Pulmonary artery endothelial cell (primary cell): ENCODE measurements around the gene LY6G5C. TPM values are rescaled to one million over a fixed set of nuclear protein-coding genes. Genes with fewer than 3 reads are reported as not detected.

Experiments used
- DNase-seq: peaks from one replicate; pipeline ENCODE4 v3.0.0-alpha.2; 2011; ENCODE audit warnings: low read depth, low spot score
- total RNA-seq: library from RNA; depleted of rRNA; stranded (reverse); fragments of >200 nt; gene quantifications from 2 replicates; pipeline ENCODE4 v1.2.3, GENCODE V29; 2014

The LY6G5C gene
- total RNA-seq, 1 donor from 2014 or later: 0.86 TPM

DNA sequence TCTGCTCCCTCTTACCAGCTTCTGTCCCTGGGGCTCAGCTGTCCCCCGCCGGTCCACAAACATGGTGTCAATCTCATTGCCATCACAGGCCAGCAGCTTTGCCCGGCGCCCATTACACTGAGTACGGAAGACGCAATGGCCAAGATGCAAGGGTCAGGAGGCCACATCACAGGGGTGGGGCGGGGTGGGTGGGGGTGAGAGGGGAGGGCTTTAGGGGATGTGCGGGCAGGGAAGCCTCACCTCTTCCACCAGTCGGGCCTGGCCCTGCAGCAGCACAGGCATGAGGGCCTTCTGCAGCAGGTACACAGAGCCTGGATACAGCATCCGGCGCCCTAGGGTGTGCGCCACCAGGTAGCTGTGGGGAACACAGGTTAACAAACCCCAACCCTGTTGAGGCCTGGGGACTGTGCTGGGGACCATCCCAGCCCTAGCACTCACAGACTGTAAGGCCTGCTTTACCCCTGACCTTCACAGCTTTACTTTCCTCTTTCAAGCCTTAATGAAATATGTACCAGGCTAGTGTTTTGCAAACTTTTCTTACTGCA is 10.8 kb upstream of the LY6G5C start:
- no peak for DNase-seq

DNA sequence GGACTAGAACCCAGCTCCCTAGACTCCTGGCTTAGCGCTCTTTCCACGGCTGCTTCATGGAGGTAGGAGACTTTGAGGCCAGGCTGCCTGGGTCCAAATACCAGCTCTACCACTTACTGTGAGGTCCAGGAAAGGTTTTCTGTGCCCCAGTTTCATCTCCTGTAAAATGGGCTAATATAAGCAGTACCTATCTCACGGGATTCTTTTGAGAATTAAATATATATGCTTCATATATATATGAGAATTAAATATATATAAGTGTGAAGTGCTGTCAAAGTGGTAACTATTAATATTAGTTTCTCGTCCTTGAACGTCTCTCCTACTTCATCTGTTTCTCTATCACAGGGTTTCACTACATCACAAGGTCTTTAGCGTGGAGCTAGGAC is 10.2 kb upstream of the LY6G5C start:
- DNase-seq: no peak

DNA sequence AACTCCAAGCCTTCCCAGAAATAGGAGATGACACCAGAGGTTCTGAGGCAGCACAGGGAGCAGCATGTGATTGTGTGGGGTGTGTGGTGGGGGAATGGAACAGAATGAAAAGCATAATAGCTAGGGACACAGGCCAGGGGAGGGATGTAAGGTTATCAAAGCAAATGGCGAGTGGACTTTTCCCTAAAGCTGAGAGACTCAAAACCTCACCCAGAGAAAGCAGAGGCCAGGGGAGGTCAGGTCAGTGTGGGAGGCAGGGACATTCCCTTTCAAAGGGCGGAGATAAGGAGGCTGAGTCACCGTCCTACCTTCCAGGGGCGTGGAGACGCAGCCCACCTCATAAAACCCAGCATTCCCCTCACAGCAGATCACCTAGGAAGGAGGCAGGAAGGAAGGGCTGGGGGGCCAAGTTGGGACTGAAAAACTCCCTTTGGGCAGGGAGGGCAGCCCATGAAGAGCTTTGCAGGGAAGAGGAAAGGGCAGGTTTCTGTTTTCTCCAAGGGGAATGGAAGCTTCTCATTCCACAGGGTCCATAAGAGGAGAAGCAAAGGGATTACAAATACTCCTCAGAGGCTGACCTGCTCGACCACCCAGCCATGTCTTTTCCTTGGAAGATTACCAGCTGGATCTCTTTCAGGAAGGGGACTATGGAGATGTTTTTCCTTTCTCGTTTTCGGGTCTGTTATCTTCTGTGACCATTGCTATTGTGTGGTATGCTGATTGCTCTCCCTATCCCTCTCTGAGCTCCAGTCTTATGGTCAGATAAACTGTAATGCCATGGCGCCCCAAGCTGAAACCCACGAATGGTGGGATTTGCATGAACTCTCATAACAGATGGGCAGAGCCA is 9.6 kb upstream of the LY6G5C start:
- no peak for DNase-seq

DNA sequence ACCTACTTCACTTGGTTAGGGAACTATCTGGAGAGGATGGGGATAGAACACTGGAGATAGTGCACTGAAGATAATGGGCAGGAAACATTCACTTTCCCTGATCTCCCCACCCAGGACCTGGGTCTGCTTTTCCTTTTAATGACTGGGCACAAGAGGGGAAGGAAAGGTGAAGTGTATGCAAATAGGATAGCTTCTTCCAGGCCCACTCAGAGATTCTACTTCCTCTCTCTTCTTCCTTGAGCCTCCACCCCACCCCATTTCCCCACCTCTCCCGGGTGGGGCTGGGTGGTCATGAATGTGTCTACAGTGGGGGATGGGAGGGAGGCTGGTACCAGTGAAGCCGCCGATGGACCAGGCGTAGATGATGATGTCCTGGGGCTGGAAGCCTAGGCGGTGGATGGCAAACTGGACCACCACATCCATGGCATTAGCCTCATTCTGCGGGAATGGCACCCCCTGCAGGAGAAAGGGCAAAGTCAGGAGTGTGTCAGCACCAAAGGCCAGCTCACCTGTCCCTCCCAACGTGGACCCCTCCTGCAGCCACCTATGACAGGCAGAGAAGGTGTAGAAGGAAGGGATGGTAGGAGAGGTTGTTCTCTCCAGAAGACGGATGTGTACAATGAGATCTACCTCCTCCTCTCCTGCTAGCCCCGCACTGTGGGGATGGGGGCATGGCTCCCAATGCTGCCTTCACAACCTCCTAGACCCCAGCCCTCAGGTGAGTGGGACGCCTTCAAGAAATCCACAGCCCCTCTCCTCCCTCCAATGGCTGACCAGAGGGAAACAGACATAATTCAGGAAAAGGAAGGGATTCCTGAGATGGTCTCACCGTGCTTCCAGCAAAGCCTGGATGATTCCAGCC is 8.6 kb upstream of the LY6G5C start:
- no peak for DNase-seq

DNA sequence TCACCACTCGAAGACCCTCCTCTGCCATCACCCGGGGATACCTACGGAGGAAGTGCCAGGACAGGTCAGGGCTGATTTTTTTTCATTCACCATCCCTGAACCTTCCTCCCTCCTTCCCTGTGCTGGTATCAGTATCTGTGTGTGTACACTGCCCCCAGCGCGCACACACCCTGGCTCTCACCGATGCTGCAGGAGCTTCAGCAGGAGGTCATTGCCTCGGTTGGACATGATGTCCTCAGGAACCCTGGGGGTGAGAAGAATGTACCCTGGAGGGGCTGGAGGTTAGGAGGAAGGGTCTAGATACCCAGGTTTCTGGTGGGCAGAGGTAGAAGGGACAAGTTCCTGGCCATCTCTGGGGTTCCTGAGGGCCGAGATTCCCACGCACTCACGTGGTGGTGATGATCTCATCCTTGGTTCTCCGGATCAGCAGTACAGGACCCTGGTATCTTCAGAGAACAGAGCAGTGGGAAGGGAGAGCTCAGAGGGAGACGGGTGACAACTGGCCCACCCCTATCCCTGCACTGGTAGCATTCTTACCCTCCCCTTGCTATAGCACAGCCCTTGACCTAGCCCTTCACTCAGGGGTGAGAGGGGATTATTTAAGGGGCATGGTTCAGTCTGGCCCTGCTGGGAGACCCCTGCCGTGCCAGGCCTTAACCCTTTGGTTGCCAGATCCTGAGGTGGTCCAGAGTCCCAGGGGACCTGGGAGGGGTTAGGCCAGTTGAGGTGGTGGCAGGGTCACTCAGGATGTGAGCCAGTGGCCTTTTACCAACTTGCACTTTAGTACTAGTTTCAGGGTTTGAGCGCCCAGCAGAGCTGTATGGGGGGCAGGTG is 7.2 kb upstream of the LY6G5C start:
- no peak for DNase-seq

DNA sequence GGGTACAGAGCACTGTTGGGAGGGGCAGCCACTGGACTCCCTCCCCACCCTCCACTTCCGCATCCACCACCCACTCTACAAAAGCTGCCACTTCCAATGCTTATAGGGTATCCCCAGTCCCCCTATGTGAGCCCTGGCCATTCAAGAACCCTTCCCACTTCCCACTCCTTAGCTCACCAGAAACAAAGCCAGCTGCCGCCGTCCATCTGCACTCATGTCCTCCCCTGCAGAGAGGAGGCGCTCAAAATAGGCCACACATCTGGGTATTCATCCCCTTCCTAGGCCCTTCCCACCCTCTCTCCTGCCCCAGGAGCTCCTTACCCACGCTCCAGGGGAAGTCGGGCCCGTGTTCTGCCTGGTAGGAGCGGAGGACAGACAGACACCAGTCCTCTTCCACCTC is 6.5 kb upstream of the LY6G5C start:
- no peak for DNase-seq

DNA sequence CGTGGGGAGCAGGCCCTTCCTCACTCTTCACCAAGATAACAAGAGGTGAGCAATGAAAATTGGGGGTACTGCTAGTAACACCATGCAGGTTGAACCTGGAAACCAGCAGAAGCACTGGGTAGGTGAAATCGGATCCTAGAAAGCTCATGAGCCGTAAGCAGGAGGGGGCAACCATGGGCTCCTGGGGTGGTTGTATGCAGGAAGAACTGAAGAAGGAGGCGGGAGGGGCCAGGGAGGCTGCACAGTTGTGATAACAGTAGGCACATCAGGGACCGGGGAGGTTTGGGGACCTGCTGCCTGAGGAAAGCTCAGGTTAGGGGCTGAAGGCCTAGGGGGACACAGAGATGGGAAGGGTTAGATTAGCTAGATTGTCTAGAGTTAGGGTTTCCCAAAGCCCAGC is 5.6 kb upstream of the LY6G5C start:
- DNase-seq: no peak

DNA sequence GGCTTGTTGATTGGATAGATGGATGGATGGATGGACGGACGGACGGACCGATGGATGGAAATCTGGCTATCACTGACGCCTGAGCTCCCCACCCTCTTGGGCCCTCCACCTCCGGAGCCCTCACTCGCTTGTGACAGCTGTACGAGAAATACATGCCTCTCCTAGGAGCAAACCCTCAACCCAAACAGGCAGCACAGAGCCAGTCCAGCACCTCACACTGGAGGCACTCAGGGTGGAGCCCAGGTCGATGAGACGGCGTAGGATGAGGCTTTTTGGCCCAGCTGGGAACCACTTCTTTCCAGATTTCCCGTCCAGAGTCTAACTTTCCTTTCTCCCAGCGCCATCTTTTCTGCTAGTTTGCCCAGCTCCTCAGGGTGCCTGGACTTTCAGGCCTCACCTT is 2.7 kb upstream of the LY6G5C start:
- no peak for DNase-seq

DNA sequence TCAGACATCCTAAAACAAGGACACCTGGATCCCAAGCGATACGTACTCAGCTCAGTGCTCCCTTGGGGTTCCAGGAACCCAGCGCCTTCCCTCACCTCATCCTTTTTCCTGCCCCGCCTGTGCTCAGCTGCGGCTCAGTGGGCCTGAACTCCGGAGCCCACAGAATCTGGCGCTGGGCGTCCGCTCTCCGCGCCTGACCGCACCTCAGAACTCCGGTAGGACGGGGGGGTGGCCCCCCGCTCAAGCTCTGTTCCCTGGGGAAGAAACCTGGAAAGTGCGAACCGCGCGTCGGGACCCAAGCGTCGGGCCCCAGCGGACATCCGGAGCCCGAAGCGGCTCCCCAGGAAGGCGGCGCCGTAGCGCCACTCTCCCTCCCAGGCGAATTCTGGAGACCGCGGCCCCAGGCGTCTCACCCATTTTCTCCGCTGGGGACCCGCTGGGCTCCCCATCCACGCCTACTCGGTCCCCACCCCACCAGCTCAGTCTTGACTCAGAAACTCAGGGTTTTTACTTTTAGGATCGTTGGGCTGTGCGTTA is 336 bp upstream of the LY6G5C start:
- DNase-seq: no peak

DNA sequence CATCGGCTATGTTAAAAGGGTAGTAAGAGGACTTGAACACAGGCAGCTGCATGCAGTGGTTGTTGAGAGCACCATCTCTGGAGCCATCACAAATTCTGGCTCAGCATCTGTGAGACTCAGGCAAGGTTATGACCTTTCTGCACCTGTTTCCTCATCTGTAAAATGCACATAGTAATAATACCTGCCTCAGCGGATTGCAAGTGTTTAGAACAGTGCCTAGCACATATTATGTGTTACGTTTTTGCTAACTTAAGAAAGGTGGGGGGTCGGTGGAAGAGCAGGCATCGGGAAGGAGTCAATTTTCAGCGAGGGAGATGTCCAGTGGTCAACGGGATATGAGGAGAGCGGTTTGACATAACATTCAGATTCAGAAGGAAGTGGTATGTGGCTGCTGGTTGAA is 2.9 kb downstream of the LY6G5C start:
- DNase-seq: no peak

DNA sequence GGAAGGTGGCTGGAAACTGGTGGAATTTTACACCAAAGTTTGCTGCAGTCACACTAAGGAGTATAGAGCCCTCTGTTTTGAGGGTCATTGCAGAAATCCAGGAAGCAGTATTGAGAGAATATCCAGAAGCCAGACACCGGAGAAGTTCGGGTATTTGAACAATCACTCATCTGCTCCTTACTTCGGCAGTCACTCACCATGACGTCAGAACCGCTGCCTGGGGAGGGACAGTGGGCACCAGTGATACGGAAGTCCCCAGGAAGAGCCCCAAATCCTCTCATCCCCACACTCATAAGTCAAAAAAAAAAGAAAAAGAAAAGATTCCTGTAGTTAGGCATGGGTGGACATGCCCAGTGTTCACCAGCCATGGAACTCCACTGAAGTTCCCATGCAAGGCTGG is 4.0 kb downstream of the LY6G5C start:
- no peak for DNase-seq

DNA sequence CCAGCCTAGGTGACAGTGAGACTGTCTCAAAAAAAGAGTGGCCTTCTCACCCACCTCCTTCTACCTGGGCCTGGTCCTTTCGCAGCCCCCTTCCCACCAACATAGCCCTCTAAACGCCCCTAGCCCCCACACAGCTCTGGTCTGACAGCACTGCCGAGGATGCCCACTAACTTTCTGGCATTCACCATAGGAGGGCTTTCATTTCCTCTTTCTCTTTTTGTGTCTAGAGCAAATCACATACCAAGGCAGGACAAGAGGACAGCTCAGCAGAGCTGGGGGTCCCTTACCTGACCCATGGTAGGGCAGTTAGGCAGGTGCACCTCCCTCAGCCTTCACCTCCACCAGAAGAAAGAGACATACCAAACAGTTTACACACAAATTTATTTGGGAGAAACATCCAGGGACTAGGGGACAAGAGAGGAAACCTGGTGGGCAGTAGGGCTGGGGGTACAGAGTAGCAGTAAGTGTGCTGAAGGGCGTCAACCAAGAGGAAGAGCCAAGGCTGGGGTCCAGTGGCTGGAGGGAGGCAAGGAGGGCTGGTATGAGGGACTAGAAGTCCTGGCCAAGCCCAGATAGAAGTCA is 4.5 kb downstream of the LY6G5C start:
- no peak for DNase-seq

DNA sequence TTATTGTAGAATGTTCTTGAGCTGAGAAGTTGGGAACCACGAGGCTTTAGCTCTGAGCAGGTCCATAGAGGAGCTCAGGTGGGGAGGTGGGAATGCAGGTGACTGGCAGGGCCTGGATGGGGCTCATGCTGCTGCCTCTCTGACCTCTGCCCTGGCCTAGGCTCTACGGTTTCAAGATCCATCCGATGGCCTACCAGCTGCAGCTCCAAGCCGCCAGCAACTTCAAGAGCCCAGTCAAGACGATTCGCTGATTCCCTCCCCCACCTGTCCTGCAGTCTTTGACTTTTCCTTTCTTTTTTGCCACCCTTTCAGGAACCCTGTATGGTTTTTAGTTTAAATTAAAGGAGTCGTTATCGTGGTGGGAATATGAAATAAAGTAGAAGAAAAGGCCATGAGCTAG is 11.2 kb downstream of the LY6G5C start, which contains the start of gene LY6G5B:
Gene LY6G5B, plus strand, starts transcription at position 301 of the 400 bp plus-strand sequence. CDS start 975 bp downstream, outside the sequence.
- DNase-seq: no peak

DNA sequence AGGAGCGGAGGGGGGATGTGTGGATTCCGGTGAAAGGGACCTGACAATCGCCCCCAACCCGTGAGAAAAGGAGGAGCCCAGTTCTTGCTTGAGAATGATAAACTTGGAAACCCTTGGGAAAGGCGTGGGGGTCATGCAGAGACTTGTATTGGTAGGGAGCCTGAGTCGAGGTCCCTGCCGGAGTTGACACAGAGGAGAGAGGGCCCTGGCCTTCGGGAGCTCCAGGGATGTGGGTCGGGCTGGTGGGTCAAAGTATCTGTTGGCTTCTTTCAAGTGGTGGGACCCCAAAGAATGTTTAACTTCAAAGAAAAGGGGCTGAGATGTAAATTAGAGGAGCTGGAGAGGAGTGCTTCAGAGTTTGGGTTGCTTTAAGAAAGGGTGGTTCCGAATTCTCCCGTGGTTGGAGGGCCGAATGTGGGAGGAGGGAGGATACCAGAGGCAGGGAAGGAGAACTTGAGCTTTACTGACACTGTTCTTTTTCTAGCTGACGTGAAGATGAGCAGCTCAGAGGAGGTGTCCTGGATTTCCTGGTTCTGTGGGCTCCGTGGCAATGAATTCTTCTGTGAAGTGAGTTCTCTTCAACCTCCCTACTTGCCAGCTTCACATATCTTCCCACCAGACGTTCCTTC is 14.4 kb downstream of the LY6G5C start:
- DNase-seq: no peak

DNA sequence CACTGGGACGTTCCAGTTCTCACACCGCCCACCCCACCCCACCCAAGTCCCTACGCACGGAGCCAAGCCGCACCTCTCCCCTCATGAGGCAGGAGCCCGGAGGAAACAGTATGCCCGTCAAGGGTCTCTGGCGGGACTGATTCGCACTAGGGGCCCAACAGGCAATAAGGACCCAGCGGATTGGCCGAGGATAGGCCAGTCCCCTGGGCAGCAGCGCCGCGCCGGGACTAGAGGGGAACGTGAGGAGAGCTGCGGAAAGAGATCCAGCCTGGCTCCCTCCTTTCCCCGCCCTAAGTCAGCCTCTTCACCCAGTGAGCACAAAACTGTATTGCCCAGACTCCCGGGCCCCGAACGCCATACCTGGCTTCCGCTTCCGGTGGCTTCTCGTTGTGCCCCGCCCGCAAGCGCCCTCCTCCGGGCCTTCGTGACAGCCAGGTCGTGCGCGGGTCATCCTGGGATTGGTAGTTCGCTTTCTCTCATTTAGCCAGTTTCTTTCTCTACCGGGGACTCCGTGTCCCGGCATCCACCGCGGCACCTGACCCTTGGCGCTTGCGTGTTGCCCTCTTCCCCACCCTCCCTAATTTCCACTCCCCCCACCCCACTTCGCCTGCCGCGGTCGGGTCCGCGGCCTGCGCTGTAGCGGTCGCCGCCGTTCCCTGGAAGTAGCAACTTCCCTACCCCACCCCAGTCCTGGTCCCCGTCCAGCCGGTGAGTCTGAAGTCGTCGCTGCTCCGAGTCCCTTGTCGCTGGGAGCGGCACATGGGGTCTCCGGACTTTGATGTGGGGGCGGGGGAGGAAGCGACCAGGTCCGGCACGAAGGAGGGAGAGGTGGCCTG is 15.1 kb downstream of the LY6G5C start, which contains the start of gene CSNK2B:
Gene CSNK2B, plus strand, starts transcription at position 580 of the 836 bp plus-strand sequence. CDS start 752 bp downstream, outside the sequence.
- peak; percentile 86 for DNase-seq

DNA sequence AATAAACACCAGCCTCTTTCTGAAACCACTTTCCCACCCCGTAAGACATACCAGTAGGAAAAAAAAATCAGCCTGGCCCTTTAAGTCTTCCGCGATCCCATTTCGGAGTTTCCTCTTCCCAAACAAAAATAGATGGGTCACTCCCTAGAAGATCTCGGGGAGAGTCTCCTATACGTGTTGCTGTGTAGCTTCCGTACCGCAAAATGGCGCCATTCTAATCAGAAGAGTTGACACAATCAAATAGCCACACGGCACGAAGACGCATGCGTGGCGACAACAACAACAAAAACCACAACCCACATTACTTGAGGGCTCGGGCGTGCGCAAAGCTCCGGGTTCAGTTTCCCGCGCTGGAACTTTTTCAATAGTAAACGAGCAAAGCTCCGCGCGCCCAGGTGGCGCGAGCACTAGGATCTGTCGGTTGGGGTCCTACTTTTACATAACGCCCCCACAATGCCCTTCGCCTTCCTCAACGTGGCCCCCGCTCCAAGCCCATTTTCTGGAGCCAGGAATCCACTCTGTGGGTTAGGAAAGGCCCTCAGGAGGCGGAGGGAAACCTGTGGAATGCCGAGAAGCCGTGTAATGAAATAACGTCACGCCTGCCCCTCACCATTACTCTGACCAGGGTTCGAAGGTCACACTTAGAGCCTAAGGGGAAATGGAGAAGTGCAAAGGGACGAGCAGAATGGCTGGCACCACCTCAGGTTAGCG is 15.9 kb downstream of the LY6G5C start, which contains the start of gene GPANK1:
Gene GPANK1, minus strand, starts transcription at position 208 of the 711 bp plus-strand sequence. CDS start 519 bp downstream, outside the sequence.
- peak; percentile 86 for DNase-seq

DNA sequence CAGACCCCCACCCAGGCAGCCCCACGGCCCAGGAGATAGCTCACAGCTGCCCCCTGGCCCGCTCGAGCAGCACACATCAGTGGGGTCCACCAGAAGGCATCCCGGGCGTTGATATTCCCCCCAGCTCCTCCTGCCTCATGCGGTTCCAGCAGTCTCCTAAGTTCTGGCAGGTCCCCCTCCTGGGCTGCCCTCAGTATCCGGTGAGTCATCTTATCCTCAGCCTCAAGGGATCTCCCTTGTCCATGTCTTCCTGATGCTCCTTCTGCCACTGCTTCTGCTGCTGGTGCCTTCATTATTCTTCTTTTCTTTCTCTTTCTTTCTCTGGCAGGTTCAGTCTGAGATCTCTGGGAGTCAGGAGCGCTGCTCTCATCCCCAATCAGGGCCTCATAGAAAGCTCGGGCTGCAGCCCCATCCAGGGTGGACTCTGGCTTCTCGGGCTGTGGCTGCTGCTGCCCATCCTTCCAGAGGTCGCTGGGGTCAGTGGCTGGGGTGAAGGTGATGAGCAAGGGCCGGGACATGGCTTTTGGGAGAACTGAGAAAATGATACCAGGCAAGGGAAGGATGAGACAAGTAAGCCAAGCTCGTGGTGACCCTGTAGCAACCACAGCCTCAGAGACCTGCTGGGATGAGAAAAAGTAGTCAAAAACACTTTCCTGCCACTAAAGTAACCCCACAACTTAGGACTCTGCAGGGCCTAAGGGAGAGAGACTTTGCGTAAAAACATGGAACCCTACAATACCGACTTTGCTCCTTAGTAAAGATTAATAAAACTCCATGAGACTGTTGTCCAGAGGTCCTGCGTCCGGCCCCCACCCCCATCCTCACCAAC is 16.7 kb downstream of the LY6G5C start:
- peak; percentile 44 for DNase-seq
